Renal cortical epithelial cell (primary cell): ENCODE measurements around the gene SEC24D. TPM values are rescaled to one million over a fixed set of nuclear protein-coding genes. Genes with fewer than 3 reads are reported as not detected.
"Not testable (repeated sequence)": the region's sequence is repeated elsewhere in the genome, so short reads cannot be mapped to it uniquely, and the experiment has no call there.

ENCODE experiments used
- DNase-seq: peaks from one replicate; pipeline ENCODE4 v3.0.0-alpha.2; 2011; ENCODE audit warnings: low read depth
- total RNA-seq: library from RNA; depleted of rRNA; stranded (reverse); fragments of >200 nt; gene quantifications from 2 replicates; pipeline ENCODE4 v1.2.3, GENCODE V29; 2014

SEC24D gene
- total RNA-seq, 1 donor from 2014 or later: 62.1 TPM

GRCh38 chr4:118810991-118811764 lies 24.7 kb downstream of the SEC24D start:
- peak; percentile 10 for DNase-seq

GRCh38 chr4:118807659-118808058 lies 28.3 kb downstream of the SEC24D start:
- no peak for DNase-seq

DNA sequence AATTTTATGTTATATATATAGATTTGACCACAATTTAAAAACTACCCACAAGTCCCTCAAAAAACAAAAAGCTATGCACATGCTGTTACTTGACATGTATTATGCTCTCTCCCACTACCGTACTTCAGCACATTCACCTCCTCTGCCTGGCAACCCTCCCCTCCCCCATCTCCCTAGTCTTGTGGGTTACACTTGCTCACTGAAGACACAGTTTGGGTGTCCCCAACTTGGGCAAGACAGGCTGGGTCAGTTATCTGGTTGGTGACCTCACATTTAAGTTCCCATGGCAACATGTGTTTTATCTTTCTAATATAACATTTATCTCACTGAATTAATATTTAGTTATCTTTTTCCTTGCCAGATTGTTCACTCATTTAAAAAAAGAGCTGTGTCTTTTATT lies 32.7 kb downstream of the SEC24D start:
- no peak for DNase-seq

GRCh38 chr4:118801895-118802575 lies 33.9 kb downstream of the SEC24D start:
- no peak for DNase-seq

- no peak for DNase-seq
Measured at GRCh38 chr4:118799231-118799942, 36.5 kb downstream of the SEC24D start.

GRCh38 chr4:118798658-118799057 lies 37.3 kb downstream of the SEC24D start:
- DNase-seq: no peak

DNA sequence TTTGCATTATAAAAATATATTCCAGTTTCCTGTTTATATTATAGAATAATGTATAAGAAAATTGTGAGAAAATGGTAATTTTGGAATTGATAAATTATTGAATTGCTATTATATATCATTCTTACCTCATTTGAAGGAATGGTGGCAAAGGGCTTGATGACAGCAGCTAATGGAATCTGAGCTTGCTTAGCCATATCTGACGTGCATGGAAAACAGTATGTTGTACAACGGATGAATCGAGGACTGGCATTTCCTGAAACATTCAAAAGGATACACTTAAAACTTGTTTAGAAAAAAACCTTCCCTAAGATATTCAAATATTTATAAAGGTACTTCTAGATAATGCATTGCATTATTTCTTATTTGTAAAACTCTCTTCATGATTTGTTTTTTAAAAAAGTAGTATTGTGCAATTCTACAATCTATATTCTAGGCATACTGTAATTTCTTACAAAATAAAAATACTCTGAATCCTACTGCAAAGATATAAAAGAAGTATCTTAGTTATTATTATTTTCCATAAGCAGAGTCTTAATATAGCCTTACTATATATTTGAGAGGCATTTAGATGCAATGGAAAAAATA lies 38.3 kb downstream of the SEC24D start:
- no peak for DNase-seq

DNA sequence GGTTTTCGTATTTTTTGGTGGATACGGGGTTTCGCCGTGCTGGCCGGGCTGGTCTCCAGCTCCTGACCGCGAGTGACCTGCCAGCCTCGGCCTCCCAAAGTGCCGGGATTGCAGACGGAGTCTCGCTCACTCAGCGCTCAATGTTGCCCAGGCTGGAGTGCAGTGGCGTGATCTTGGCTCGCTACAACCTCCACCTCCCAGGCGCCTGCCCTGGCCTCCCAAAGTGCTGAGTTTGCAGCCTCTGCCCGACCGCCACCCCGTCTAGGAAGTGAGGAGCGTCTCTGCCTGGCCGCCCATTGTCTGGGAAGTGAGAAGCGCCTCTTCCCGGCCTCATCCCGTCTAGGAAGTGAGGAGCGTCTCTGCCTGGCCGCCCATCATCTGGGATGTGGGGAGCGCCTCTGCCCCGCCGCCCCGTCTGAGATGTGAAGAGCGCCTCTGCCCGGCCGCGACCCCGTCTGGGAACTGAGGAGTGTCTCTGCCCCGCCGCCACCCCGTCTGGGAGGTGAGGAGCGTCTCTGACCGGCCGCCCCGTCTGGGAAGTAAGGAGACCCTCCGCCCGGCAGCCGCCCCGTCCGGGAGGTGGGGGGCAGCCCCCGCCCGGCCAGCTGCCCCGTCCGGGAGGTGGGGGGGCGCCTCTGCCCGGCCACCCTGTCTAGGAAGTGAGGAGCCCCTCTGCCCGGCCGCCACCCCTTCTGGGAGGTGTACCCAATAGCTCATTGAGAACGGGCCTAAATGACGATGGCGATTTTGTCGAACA lies 44.1 kb downstream of the SEC24D start:
- DNase-seq: not testable (repeated sequence)

DNA sequence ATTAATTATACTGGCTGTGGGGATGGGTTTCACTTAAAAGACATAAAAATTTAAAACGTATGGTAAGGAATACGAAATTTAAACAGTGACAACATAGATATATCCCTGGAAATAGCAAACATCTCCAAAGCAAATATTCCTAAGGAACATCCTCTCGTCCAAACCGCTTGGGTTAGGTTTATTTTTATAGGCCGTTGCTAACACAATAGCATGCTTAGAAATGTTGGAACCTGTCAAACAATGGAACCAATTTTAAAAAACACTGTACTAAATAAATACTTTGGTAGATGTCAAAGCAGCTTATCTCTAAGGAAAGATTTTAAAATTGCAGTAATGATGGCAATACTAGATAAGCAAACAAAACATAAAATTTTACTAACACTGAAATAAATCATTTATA lies 45.4 kb downstream of the SEC24D start:
- DNase-seq: no peak

GRCh38 chr4:118788911-118789310 lies 47.0 kb downstream of the SEC24D start:
- no peak for DNase-seq

DNA sequence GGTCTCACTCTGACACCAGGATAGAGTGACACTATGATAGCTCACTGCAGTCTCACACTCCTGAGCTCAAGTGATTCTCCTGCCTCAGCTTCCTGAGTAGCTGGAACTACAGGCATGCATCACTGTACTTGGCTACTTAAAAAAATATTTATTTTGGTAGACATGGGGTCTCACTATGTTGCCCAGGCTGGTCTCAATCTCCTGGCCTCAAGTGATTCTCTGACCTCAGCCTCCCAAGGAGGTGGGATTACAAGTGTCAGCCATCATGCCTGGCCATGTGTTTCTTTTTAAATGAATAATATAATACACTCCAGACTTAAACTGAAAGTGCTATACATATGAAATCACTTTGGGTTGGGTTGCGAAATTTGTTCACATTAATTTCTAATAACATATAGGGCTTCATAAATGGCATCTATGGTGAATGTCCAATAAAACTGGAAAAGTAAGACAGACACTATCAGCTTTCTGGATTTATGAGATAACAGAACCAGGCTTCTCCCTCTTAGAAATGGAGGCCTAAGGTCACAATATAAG lies 48.0 kb downstream of the SEC24D start:
- DNase-seq: no peak

GRCh38 chr4:118784776-118785175 lies 51.1 kb downstream of the SEC24D start:
- no peak for DNase-seq

GRCh38 chr4:118783887-118784286 lies 52.0 kb downstream of the SEC24D start:
- DNase-seq: no peak

DNA sequence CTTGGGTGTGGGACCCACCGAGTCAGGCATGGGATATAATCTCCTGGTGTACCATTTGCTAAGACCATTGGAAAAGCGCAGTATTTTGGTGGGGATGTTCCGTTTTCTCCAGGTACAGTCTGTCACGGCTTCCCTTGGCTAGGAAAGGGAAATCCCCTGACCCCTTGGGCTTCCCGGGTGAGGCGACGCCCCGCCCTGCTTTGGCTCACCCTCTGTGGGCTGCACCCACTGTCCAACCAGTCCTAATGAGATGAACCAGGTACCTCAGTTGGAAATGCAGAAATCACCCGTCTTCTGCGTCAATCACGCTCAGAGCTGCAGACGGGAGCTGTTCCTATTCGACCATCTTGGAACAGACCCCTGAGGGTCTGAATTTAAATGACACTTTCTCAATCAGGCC lies 53.0 kb downstream of the SEC24D start:
- not testable (repeated sequence) for DNase-seq

DNA sequence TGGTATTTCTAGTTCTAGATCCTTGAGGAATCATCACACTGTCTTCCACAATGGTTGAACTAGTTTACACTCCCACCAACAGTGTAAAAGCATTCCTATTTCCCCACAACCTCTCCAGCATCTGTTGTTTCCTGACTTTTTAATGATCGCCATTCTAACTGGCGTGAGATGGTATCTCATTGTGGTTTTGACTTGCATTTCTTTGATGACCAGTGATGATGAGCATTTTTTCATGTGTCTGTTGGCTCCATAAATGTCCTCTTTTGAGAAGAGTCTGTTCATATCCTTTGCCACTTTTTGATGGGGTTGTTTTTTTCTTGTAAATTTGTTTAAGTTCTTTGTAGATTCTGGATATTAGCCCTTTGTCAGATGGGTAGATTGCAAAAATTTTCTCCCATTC lies 58.3 kb downstream of the SEC24D start:
- not testable (repeated sequence) for DNase-seq

DNA sequence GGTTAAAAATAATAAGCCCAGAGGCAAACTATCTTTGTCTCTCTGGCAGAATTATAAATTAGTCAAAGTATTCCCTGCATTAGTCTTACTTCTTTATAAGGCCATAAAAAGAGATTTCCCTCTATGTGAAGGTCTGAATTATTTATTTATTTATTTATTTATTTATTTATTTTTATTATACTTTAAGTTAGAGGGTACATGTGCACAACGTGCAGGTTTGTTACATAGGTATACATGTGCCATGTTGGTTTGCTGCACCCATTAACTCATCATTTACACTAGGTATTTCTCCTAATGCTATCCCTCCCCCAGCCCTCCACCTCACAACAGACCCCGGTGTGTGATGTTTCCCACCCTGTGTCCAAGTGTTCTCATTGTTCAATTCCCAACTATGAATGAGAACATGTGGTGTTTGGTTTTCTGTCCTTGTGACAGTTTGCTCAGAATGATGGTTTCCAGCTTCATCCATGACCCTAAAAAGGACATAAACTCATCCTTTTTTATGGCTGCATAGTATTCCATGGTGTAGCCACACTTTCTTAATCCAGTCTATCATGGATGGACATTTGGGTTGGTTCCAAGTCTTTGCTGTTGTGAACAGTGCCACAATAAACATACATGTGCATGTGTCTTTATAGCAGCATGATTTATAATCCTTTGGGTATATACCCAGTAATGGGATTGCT lies 58.8 kb downstream of the SEC24D start:
- not testable (repeated sequence) for DNase-seq

- DNase-seq: peak; percentile 47
Measured at GRCh38 chr4:118776157-118776954, 59.6 kb downstream of the SEC24D start.

- no peak for DNase-seq
Measured at GRCh38 chr4:118775405-118775804, 60.5 kb downstream of the SEC24D start.

DNA sequence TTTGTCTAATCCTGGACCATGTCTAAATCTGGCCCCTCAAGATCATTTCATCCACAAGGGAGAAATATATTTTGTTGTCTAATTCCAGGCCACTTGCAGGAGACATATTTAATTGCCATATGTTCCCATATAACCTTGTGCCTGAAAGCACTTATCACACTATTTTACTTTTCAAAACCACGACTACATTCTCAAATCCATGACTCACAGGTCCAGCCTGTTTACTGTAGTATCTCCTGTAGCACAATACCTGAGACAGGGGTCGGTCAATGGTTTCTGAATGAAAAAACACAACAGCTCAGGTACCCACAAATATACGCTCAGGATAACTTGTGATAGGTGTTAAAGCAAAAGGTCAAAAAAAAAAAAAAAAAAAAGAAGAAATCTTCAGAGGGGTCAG lies 60.9 kb downstream of the SEC24D start:
- peak; percentile 71 for DNase-seq

- DNase-seq: no peak
Measured at GRCh38 chr4:118774321-118774720, 61.6 kb downstream of the SEC24D start.
